SK-N-SH (cell line): ENCODE measurements around the gene PDCD1. TPM values are rescaled to one million over a fixed set of nuclear protein-coding genes. Genes with fewer than 3 reads are reported as not detected.

Source experiments
- CTCF ChIA-PET: fragments of 300-600, 350-600 bp; formaldehyde crosslinking; extraction: SDS; loops from one replicate; lab custom pipeline; 2021; lab: Yijun Ruan, JAX
- POLR2A ChIA-PET: fragments of 350-600 bp; sonication (Branson Sonifier 250); formaldehyde crosslinking; extraction: SDS; loops from one replicate; lab custom pipeline; 2020; ENCODE audit warnings: antibody characterized with exemption, inconsistent platforms; lab: Yijun Ruan, JAX
- DNase-seq: peaks from one replicate; pipeline ENCODE4 v3.0.0; 2012
- H2AFZ ChIP-seq: fragments of 200-600 bp; sonication (generic); 2 replicates; pipeline ENCODE4 v1.8.1; 2016; ENCODE audit warnings: antibody characterized with exemption, mild to moderate bottlenecking, low read depth
- H3F3A ChIP-seq: fragments of 200-600 bp; sonication (generic); replicated peaks from 2 replicates; pipeline ENCODE3; 2016; ENCODE audit warnings: antibody characterized with exemption, mild to moderate bottlenecking; ENCODE audit not compliant: insufficient read depth
- H3K27ac ChIP-seq, 2 experiments: fragments of 200-500 bp in 1 of 2; fragments of 200-600 bp in 1 of 2; sonication (Bioruptor generic) in 1 of 2; sonication (generic), shearing (Covaris generic) in 1 of 2; 2 replicates each; pipeline versions ENCODE4 v1.5.1 to v1.6.1; 2014 to 2016; ENCODE audit warnings: low read depth in 2 of 2, inconsistent platforms in 1 of 2, low read length in 1 of 2, mild to moderate bottlenecking in 1 of 2, mixed read lengths in 1 of 2
- H3K27me3 ChIP-seq: fragments of 200-600 bp; sonication (generic), shearing (Covaris generic); 2 replicates; pipeline ENCODE4 v1.6.1; 2016; ENCODE audit warnings: mixed run types; ENCODE audit not compliant: insufficient read depth
- H3K36me3 ChIP-seq, 2 experiments: fragments of 200-500 bp in 1 of 2; fragments of 200-600 bp in 1 of 2; sonication (Bioruptor generic) in 1 of 2; sonication (generic) in 1 of 2; replicated peaks in 1 of 2; 2 replicates each; pipeline versions ENCODE3 to v1.5.1; 2014 to 2016; ENCODE audit warnings: low read length in 1 of 2, mild to moderate bottlenecking in 1 of 2; ENCODE audit not compliant: insufficient read depth in 2 of 2, control insufficient read depth in 1 of 2
- H3K4me1 ChIP-seq, 2 experiments: fragments of 200-500 bp in 1 of 2; fragments of 200-600 bp in 1 of 2; sonication (Bioruptor generic) in 1 of 2; sonication (generic), shearing (Covaris generic) in 1 of 2; 2 replicates each; pipeline versions ENCODE4 v1.5.1 to v1.6.1; 2014 to 2016; ENCODE audit warnings: low read depth in 1 of 2, low read length in 1 of 2, mixed run types in 1 of 2; ENCODE audit not compliant: insufficient read depth in 2 of 2, control insufficient read depth in 1 of 2
- H3K4me2 ChIP-seq: fragments of 200-600 bp; sonication (generic), shearing (Covaris generic); 2 replicates; pipeline ENCODE4 v1.6.1; 2017; ENCODE audit warnings: mixed run types
- H3K4me3 ChIP-seq, 2 experiments: fragments of 200-500 bp in 1 of 2; fragments of 200-600 bp in 1 of 2; sonication (Bioruptor generic) in 1 of 2; sonication (generic), shearing (Covaris generic) in 1 of 2; 2 replicates each; pipeline versions ENCODE4 v1.5.1 to v1.8.1; 2014 to 2016; ENCODE audit warnings: low read depth in 2 of 2, inconsistent platforms in 1 of 2, low read length in 1 of 2, mild to moderate bottlenecking in 1 of 2, mixed read lengths in 1 of 2, moderate library complexity in 1 of 2
- H3K79me2 ChIP-seq: fragments of 200-600 bp; sonication (generic); 2 replicates; pipeline ENCODE4 v1.8.1; 2017; ENCODE audit warnings: mild to moderate bottlenecking; ENCODE audit not compliant: insufficient read depth
- H3K9ac ChIP-seq: fragments of 200-600 bp; sonication (generic); 2 replicates; pipeline ENCODE4 v1.6.1; 2017; ENCODE audit warnings: mixed run types
- H3K9me2 ChIP-seq: fragments of 200-600 bp; sonication (generic); 2 replicates; pipeline ENCODE4 v1.6.1; 2017; ENCODE audit warnings: mixed run types
- H3K9me3 ChIP-seq: fragments of 200-600 bp; sonication (generic); 2 replicates; pipeline ENCODE4 v1.6.1; 2017; ENCODE audit warnings: mixed run types, mild to moderate bottlenecking, moderate library complexity
- H4K20me1 ChIP-seq: fragments of 200-600 bp; sonication (generic); 2 replicates; pipeline ENCODE4 v1.6.1; 2017; ENCODE audit warnings: mild to moderate bottlenecking, mixed run types; ENCODE audit not compliant: insufficient read depth
- ELF1 ChIP-seq: IDR thresholded peaks from 2 replicates; pipeline ENCODE4 v1.4.0; 2012
- EZH2phosphoT487 ChIP-seq: fragments of 200-600 bp; sonication (generic); IDR thresholded peaks from 2 replicates; pipeline ENCODE4 v1.6.1; 2017; ENCODE audit warnings: low read depth, mixed run types, mild to moderate bottlenecking, antibody characterized with exemption, moderate library complexity, borderline replicate concordance
- FOSL2 ChIP-seq: IDR thresholded peaks from 2 replicates; pipeline ENCODE4 v1.4.0; 2012; ENCODE audit warnings: low read depth, mild to moderate bottlenecking, moderate library complexity, borderline replicate concordance
- GABPA ChIP-seq: IDR thresholded peaks from 2 replicates; pipeline ENCODE4 v1.4.0; 2012; ENCODE audit warnings: low read depth, mild to moderate bottlenecking
- GATA2 ChIP-seq: sonication (generic); formaldehyde crosslinking; IDR thresholded peaks from 2 replicates; pipeline ENCODE4 v1.5.0; 2020; ENCODE audit warnings: mild to moderate bottlenecking, missing genetic modification reagents
- JUND ChIP-seq: IDR thresholded peaks from 2 replicates; pipeline ENCODE4 v1.4.0; 2012
- MEF2A ChIP-seq: IDR thresholded peaks from 2 replicates; pipeline ENCODE4 v1.4.0; 2012; ENCODE audit warnings: low read depth, borderline replicate concordance
- MXI1 ChIP-seq: IDR thresholded peaks from 2 replicates; pipeline ENCODE4 v1.6.1; 2012; ENCODE audit warnings: mild to moderate bottlenecking, low read depth, low read length, improper control_type of control experiment
- POLR2AphosphoS5 ChIP-seq: IDR thresholded peaks from 2 replicates; pipeline ENCODE4 v1.6.1; 2012; ENCODE audit warnings: low read depth, low read length
- RAD21 ChIP-seq: IDR thresholded peaks from 2 replicates; pipeline ENCODE4 v1.6.1; 2012; ENCODE audit warnings: mild to moderate bottlenecking, low read length
- RCOR1 ChIP-seq: fragments of 150-350 bp; IDR thresholded peaks from 2 replicates; pipeline ENCODE4 v1.6.1; 2017; ENCODE audit warnings: antibody characterized with exemption, low read length
- RFX5 ChIP-seq: IDR thresholded peaks from 2 replicates; pipeline ENCODE4 v1.6.1; 2012; ENCODE audit warnings: mild to moderate bottlenecking, improper control_type of control experiment, low read length
- SIN3A ChIP-seq: IDR thresholded peaks from 2 replicates; pipeline ENCODE4 v1.6.1; 2012; ENCODE audit warnings: low read depth, mild to moderate bottlenecking, low read length, moderate library complexity, borderline replicate concordance
- SMC3 ChIP-seq: IDR thresholded peaks from 2 replicates; pipeline ENCODE4 v1.6.1; 2012; ENCODE audit warnings: low read depth, low read length, improper control_type of control experiment
- USF1 ChIP-seq: IDR thresholded peaks from 2 replicates; pipeline ENCODE4 v1.4.0; 2012; ENCODE audit warnings: low read depth, borderline replicate concordance
- YY1 ChIP-seq: IDR thresholded peaks from 2 replicates; pipeline ENCODE4 v1.4.0; 2012; ENCODE audit warnings: low read depth, mild to moderate bottlenecking
- WGBS: methylation state at CpG from one replicate; pipeline ENCODE4 v1.1.6; 2017; ENCODE audit warnings: low lambda C conversion rate; 5-methylcytosine and 5-hydroxymethylcytosine counted together
- polyA plus RNA-seq, 3 experiments: library from polyadenylated mRNA; depleted of rRNA; stranded (reverse); fragments of >200 nt; gene quantifications; 2 replicates each; pipeline ENCODE4 v1.2.3, GENCODE V29; 2012
- TF ChIP-seq, protein P1 (sequence below): IDR thresholded peaks from 2 replicates; pipeline ENCODE4 v1.6.1; 2012; ENCODE audit warnings: mild to moderate bottlenecking, low read depth, low read length, moderate library complexity
- TF ChIP-seq, protein P2 (sequence below): fragments of 200-600 bp; sonication (generic); IDR thresholded peaks from 2 replicates; pipeline ENCODE4 v1.6.1; 2017; ENCODE audit warnings: antibody characterized with exemption, mild to moderate bottlenecking, moderate library complexity
- TF ChIP-seq, protein P3 (sequence below): fragments of 150-350 bp; IDR thresholded peaks from 2 replicates; pipeline ENCODE4 v1.6.1; 2016; ENCODE audit warnings: mild to moderate bottlenecking, low read depth, low read length

The PDCD1 gene
- polyA plus RNA-seq, 1 of the 3 experiments (the other 2 are of a cell fraction): not detected

GRCh38 chr2:241808721-241809382 is 49.8 kb downstream of the PDCD1 start, which contains the start of gene NEU4 (continued):
- TF ChIP-seq, protein P1, sequence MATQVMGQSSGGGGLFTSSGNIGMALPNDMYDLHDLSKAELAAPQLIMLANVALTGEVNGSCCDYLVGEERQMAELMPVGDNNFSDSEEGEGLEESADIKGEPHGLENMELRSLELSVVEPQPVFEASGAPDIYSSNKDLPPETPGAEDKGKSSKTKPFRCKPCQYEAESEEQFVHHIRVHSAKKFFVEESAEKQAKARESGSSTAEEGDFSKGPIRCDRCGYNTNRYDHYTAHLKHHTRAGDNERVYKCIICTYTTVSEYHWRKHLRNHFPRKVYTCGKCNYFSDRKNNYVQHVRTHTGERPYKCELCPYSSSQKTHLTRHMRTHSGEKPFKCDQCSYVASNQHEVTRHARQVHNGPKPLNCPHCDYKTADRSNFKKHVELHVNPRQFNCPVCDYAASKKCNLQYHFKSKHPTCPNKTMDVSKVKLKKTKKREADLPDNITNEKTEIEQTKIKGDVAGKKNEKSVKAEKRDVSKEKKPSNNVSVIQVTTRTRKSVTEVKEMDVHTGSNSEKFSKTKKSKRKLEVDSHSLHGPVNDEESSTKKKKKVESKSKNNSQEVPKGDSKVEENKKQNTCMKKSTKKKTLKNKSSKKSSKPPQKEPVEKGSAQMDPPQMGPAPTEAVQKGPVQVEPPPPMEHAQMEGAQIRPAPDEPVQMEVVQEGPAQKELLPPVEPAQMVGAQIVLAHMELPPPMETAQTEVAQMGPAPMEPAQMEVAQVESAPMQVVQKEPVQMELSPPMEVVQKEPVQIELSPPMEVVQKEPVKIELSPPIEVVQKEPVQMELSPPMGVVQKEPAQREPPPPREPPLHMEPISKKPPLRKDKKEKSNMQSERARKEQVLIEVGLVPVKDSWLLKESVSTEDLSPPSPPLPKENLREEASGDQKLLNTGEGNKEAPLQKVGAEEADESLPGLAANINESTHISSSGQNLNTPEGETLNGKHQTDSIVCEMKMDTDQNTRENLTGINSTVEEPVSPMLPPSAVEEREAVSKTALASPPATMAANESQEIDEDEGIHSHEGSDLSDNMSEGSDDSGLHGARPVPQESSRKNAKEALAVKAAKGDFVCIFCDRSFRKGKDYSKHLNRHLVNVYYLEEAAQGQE: no peak
- no peak for TF ChIP-seq GABPA
- no peak for TF ChIP-seq POLR2AphosphoS5
- TF ChIP-seq FOSL2: no peak
- no peak for TF ChIP-seq RCOR1
- TF ChIP-seq RAD21: no peak
- no peak for TF ChIP-seq MEF2A
- no peak for TF ChIP-seq SIN3A
- TF ChIP-seq, protein P2, sequence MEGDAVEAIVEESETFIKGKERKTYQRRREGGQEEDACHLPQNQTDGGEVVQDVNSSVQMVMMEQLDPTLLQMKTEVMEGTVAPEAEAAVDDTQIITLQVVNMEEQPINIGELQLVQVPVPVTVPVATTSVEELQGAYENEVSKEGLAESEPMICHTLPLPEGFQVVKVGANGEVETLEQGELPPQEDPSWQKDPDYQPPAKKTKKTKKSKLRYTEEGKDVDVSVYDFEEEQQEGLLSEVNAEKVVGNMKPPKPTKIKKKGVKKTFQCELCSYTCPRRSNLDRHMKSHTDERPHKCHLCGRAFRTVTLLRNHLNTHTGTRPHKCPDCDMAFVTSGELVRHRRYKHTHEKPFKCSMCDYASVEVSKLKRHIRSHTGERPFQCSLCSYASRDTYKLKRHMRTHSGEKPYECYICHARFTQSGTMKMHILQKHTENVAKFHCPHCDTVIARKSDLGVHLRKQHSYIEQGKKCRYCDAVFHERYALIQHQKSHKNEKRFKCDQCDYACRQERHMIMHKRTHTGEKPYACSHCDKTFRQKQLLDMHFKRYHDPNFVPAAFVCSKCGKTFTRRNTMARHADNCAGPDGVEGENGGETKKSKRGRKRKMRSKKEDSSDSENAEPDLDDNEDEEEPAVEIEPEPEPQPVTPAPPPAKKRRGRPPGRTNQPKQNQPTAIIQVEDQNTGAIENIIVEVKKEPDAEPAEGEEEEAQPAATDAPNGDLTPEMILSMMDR: no peak
- TF ChIP-seq USF1: no peak
- no peak for TF ChIP-seq YY1

- no peak overlapping the region for H3K9ac ChIP-seq
- no peaks in the 10 kb centered on the region for H3F3A ChIP-seq
- peak; percentile 59 for DNase-seq
- H3K79me2 ChIP-seq: no peaks in the 10 kb centered on the region
- H3K4me3 ChIP-seq: no peak overlapping the region
- no peaks in the 10 kb centered on the region for H3K27me3 ChIP-seq
- H2AFZ ChIP-seq: no peak overlapping the region
- H3K36me3 ChIP-seq: no peaks in the 10 kb centered on the region
- H3K4me2 ChIP-seq: no peak overlapping the region
- H3K27ac ChIP-seq: peak overlapping the region in 1 of 2 experiments; percentile 97; a peak in 2 of 4 replicates
- peaks cover 6 to 55% of the 10 kb centered on the region in 2 experiments for H3K4me1 ChIP-seq
- WGBS: 75% methylated on average over 16 of the region's 17 CpGs
- ChIA-PET POLR2A (no interaction called here), CTCF (interaction anchor here (1.4 kb wide), 1 partner anchor 13 kb away, joined by 3 read pairs; no protein-coding TSS in a partner anchor)
- no peaks in the 10 kb centered on the region for H3K9me3 ChIP-seq
- H4K20me1 ChIP-seq: no peaks in the 10 kb centered on the region
- no peaks in the 10 kb centered on the region for H3K9me2 ChIP-seq
- TF ChIP-seq ELF1: no peak
- TF ChIP-seq, protein P2: no peak
- TF ChIP-seq EZH2phosphoT487: no peak
- TF ChIP-seq MXI1: no peak
- no peak for TF ChIP-seq SMC3
- TF ChIP-seq JUND: no peak
- TF ChIP-seq GATA2: no peak
- TF ChIP-seq RFX5: no peak
- TF ChIP-seq, protein P3, sequence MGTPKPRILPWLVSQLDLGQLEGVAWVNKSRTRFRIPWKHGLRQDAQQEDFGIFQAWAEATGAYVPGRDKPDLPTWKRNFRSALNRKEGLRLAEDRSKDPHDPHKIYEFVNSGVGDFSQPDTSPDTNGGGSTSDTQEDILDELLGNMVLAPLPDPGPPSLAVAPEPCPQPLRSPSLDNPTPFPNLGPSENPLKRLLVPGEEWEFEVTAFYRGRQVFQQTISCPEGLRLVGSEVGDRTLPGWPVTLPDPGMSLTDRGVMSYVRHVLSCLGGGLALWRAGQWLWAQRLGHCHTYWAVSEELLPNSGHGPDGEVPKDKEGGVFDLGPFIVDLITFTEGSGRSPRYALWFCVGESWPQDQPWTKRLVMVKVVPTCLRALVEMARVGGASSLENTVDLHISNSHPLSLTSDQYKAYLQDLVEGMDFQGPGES: no peak
- TF ChIP-seq FOSL2: no peak
Observed at GRCh38 chr2:241808051-241808720, 50.5 kb downstream of the PDCD1 start.
